Transverse colon (tissue), 4 donors: Measurements from ENCODE around the gene ENAM. TPM values are rescaled to one million over a fixed set of nuclear protein-coding genes. Genes with fewer than 3 reads are reported as not detected.
"Not testable (repeated sequence)": the region's sequence is repeated elsewhere in the genome, so short reads cannot be mapped to it uniquely, and the experiment has no call there.

Experiments
- DNase-seq: peaks from one replicate; pipeline ENCODE4 v3.0.0-alpha.2; 2019
- H3K27ac ChIP-seq, 4 donors: fragments of 200-600 bp; sonication (generic); 2 replicates each; pipeline ENCODE4 v1.5.1; 2016 to 2018; ENCODE audit warnings: inconsistent platforms in 4 of 4
- H3K27me3 ChIP-seq: fragments of 200-600 bp; sonication (generic); 2 replicates; pipeline ENCODE4 v1.5.1; 2017; ENCODE audit warnings: inconsistent platforms
- H3K36me3 ChIP-seq, 4 donors: fragments of 200-600 bp; sonication (generic); 2 replicates each; pipeline ENCODE4 v1.5.1; 2017 to 2019; ENCODE audit warnings: inconsistent platforms in 4 of 4
- H3K4me1 ChIP-seq, 4 donors: fragments of 200-600 bp; sonication (generic); 2 replicates each; pipeline ENCODE4 v1.5.1; 2017 to 2020; ENCODE audit warnings: inconsistent platforms in 4 of 4
- H3K4me3 ChIP-seq, 4 donors: fragments of 200-600 bp; sonication (generic); 1 replicate in 1 of 4; 2 replicates in 3 of 4; pipeline versions ENCODE4 v1.5.1 to v1.6.1; 2017 to 2019; ENCODE audit warnings: inconsistent platforms in 4 of 4
- H3K9me3 ChIP-seq, 2 donors: fragments of 200-600 bp; sonication (generic); 2 replicates each; pipeline ENCODE4 v1.5.1; 2017 to 2019; ENCODE audit warnings: inconsistent platforms in 2 of 2
- EP300 ChIP-seq: sonication (generic); formaldehyde crosslinking; IDR thresholded peaks from one replicate; pipeline ENCODE4 v1.6.1; 2017; ENCODE audit warnings: antibody characterized with exemption, low read depth
- POLR2A ChIP-seq: fragments of 450-650 bp; IDR thresholded peaks from one replicate; pipeline ENCODE4 v1.6.1; 2016; ENCODE audit warnings: antibody characterized with exemption, mild to moderate bottlenecking, moderate library complexity
- POLR2AphosphoS5 ChIP-seq, 3 donors: sonication (generic); formaldehyde crosslinking; IDR thresholded peaks; one replicate each; pipeline ENCODE4 v1.6.1; 2016; ENCODE audit warnings: antibody characterized with exemption in 3 of 3
- WGBS, 2 donors: methylation state at CpG; one replicate each; pipeline ENCODE4 v1.1.5; 2018; ENCODE audit warnings: low coverage in 1 of 2; 5-methylcytosine and 5-hydroxymethylcytosine counted together
- in situ Hi-C, 4 donors: fragments of 200-750 bp; cut with MboI; loops; one replicate each; pipeline versions ENCODE4 v1.15.0 to v1.15.1; 2017; ENCODE audit warnings: low sequenced_read_pairs in 3 of 4, low pct_ligation_motif_present in 1 of 4, low pct_unique_long_range_greater_than_20kb in 1 of 4
- intact Hi-C: fragments of 100-400 bp; cut with DNase I; formaldehyde crosslinking; loops from one replicate; pipeline ENCODE4 v1.15.1; 2023; ENCODE audit warnings: low total_unique reads
- total RNA-seq, 4 donors: library from RNA; depleted of rRNA; stranded (reverse); fragments of >200 nt; gene quantifications; one replicate each; pipeline ENCODE4 v1.1.0, GENCODE V29; 2016
- TF ChIP-seq, protein P1 (sequence below), 5 experiments: fragments of 200-600 bp in 3 of 5; fragments of 450-650 bp in 2 of 5; sonication (generic) in 3 of 5; IDR thresholded peaks; 1 replicate in 2 of 5; 2 replicates in 3 of 5; pipeline ENCODE4 v1.5.1; 2016 to 2017; ENCODE audit warnings: antibody characterized with exemption in 5 of 5, inconsistent platforms in 3 of 5, mild to moderate bottlenecking in 2 of 5, moderate library complexity in 1 of 5

ENAM gene
- total RNA-seq, 4 donors from 2014 or later = not detected

GRCh38 chr4:70688795-70689231, 60.3 kb downstream of the ENAM start:
- Histone ChIP-seq H3K4me1 (peaks cover 17 to 35% (median 31%) of the 10 kb centered on the region in 4 donors), H3K27ac (peak overlapping the region; percentile 94 to 98 (median 95)), H3K36me3 (no peaks in the 10 kb centered on the region), H3K9me3 (no peaks in the 10 kb centered on the region), H3K4me3 (peak overlapping the region; percentile 76 to 94 (median 88)), H3K27me3 (no peaks in the 10 kb centered on the region)
- in situ Hi-C loops (no loop called here), intact Hi-C loops (loop anchor here (2.0 kb wide), 1 partner anchor 16 kb away; no protein-coding TSS in a partner anchor)
- WGBS, 2 donors = 1 to 2% methylated on average over 9 to 19 of the region's 19 CpGs
- no peak for TF ChIP-seq EP300
- no peak for TF ChIP-seq POLR2AphosphoS5 (IDR thresholded peaks at IDR 0.05)
- TF ChIP-seq, protein P1, sequence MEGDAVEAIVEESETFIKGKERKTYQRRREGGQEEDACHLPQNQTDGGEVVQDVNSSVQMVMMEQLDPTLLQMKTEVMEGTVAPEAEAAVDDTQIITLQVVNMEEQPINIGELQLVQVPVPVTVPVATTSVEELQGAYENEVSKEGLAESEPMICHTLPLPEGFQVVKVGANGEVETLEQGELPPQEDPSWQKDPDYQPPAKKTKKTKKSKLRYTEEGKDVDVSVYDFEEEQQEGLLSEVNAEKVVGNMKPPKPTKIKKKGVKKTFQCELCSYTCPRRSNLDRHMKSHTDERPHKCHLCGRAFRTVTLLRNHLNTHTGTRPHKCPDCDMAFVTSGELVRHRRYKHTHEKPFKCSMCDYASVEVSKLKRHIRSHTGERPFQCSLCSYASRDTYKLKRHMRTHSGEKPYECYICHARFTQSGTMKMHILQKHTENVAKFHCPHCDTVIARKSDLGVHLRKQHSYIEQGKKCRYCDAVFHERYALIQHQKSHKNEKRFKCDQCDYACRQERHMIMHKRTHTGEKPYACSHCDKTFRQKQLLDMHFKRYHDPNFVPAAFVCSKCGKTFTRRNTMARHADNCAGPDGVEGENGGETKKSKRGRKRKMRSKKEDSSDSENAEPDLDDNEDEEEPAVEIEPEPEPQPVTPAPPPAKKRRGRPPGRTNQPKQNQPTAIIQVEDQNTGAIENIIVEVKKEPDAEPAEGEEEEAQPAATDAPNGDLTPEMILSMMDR (IDR thresholded peaks at IDR 0.05) = no peak
- no peak for TF ChIP-seq POLR2A
- peak; percentile 11 for DNase-seq

- no peaks in the 10 kb centered on the region for H3K27me3 ChIP-seq
- 20 to 61% methylated on average over 1 of the region's 1 CpG for WGBS, 2 donors
- H3K9me3 ChIP-seq = no peaks in the 10 kb centered on the region
- peaks cover 17 to 39% (median 31%) of the 10 kb centered on the region in 4 donors for H3K4me1 ChIP-seq
- H3K4me3 ChIP-seq = no peak overlapping the region
- no peaks in the 10 kb centered on the region for H3K36me3 ChIP-seq
- no peak for TF ChIP-seq POLR2A
- TF ChIP-seq POLR2AphosphoS5 (IDR thresholded peaks at IDR 0.05) = no peak
- TF ChIP-seq, protein P1 (IDR thresholded peaks at IDR 0.05) = no peak
- TF ChIP-seq EP300 = no peak
- in situ Hi-C loops (no loop called here), intact Hi-C loops (no loop called here)
- no peak for DNase-seq
- H3K27ac ChIP-seq = no peak overlapping the region
These were observed 63.1 kb downstream of the ENAM start for GRCh38 chr4:70691661-70692060.

GRCh38 chr4:70694633-70695032, 66.1 kb downstream of the ENAM start:
- peaks cover 10 to 25% (median 19%) of the 10 kb centered on the region in 4 donors for H3K4me1 ChIP-seq
- H3K36me3 ChIP-seq, H3K27me3 ChIP-seq, H3K4me3 ChIP-seq, H3K27ac ChIP-seq, intact Hi-C loops, in situ Hi-C loops, DNase-seq, H3K9me3 ChIP-seq: not testable (repeated sequence)
- 84 to 91% methylated on average over 2 to 7 of the region's 7 CpGs for WGBS, 2 donors

Other genes starting within 250 kb of the ENAM start
- gene SMR3B, start 245.6 kb upstream of the ENAM start, total RNA-seq = not detected
- not detected for gene OPRPN, start 230.8 kb upstream of the ENAM start, total RNA-seq
- not detected for gene MUC7, start 156.5 kb upstream of the ENAM start, total RNA-seq
- not detected for gene AMTN, start 110.2 kb upstream of the ENAM start, total RNA-seq
- not detected for gene AMBN, start 36.5 kb upstream of the ENAM start, total RNA-seq
- 1,000 to 10,000 TPM in 1 of 4 donors, 100 to 1,000 TPM in 1, 10 to 100 TPM in 2; 38.2 to 1,497 (median 176) TPM for gene JCHAIN, start 37.8 kb downstream of the ENAM start, total RNA-seq
- 10 to 100 TPM in 3 of 4 donors, 1 to 10 TPM in 1; 3.7 to 23.1 (median 19.4) TPM for gene UTP3, start 59.8 kb downstream of the ENAM start, total RNA-seq
- gene RUFY3, start 93.2 kb downstream of the ENAM start, total RNA-seq = 10 to 100 TPM; 39.6 to 93.9 (median 50.8) TPM
- gene GRSF1, start 211.1 kb downstream of the ENAM start, total RNA-seq = 10 to 100 TPM; 42.6 to 63.2 (median 60.8) TPM